Mesenteric fat pad (tissue), 1 donor: ENCODE measurements around the gene EFHC1. TPM values are rescaled to one million over a fixed set of nuclear protein-coding genes. Genes with fewer than 3 reads are reported as not detected.

Source experiments
- total RNA-seq: library from RNA; stranded (reverse); fragmentation: NEBNext Ultra II Directional; extraction: Animal tissue kit (Norgen Biotek cat#: 25700); gene quantifications from one replicate; pipeline ENCODE4 v1.2.1, GENCODE V29; 2021
- donor health status: DM: yes; HTN: yes; CAD: no.

Gene EFHC1
- total RNA-seq, 1 donor from 2014 or later, result 10.4 TPM

Other genes with a start within 250 kb of the EFHC1 start
- not detected for gene IL17A, start 234.0 kb upstream of the EFHC1 start, total RNA-seq
- not detected for gene IL17F, start 175.8 kb upstream of the EFHC1 start, total RNA-seq
- gene MCM3, start 135.6 kb upstream of the EFHC1 start, total RNA-seq, result 22.2 TPM
- 3.9 TPM for gene PAQR8, start 58.2 kb upstream of the EFHC1 start, total RNA-seq
- gene TRAM2, start 156.7 kb downstream of the EFHC1 start, total RNA-seq, result 56.3 TPM